Panc1 (cell line): ENCODE data around the gene PXDN. TPM values are rescaled to one million over a fixed set of nuclear protein-coding genes. Genes with fewer than 3 reads are reported as not detected.

ENCODE experiments used
- ATAC-seq: fragments of 200-7000 bp; cut with Tn5 transposase; 2 replicates; pipeline ENCODE4 v1.9.1; 2020; ENCODE audit warnings: mild to moderate bottlenecking, moderate library complexity
- BruUV-seq: library from RNA; stranded (reverse); fragments of 400-500 nt; replicated peaks from 2 replicates; lab custom pipeline; 2021; lab: Mats Ljungman, UMichigan
- CTCF ChIA-PET: fragments of 300-600 bp; sonication (Branson Sonifier 250); formaldehyde crosslinking; loops from one replicate; lab custom pipeline; 2022; ENCODE audit warnings: antibody characterized with exemption; lab: Charles Lee
- POLR2A ChIA-PET: fragments of 300-600 bp; sonication (Branson Sonifier 250); formaldehyde crosslinking; loops from one replicate; lab custom pipeline; 2022; ENCODE audit warnings: antibody characterized with exemption; lab: Charles Lee
- DNase-seq: peaks from one replicate; pipeline ENCODE4 v3.0.0-alpha.2; 2010; ENCODE audit warnings: low read depth, low spot score
- H3K27ac ChIP-seq: 2 replicates; pipeline ENCODE4 v1.5.1; 2011; ENCODE audit warnings: mild to moderate bottlenecking, low read length, inconsistent platforms
- H3K27me3 ChIP-seq: fragments of 200-500 bp; sonication (Bioruptor generic); 2 replicates; pipeline ENCODE4 v1.6.0; 2014; ENCODE audit warnings: low read length, inconsistent platforms; ENCODE audit not compliant: control insufficient read depth, insufficient read depth
- H3K36me3 ChIP-seq: fragments of 200-500 bp; sonication (Bioruptor generic); 2 replicates; pipeline ENCODE4 v1.5.1; 2014; ENCODE audit warnings: inconsistent platforms, mild to moderate bottlenecking, low read length, moderate library complexity; ENCODE audit not compliant: control insufficient read depth, insufficient read depth
- H3K4me1 ChIP-seq: 2 replicates; pipeline ENCODE4 v1.5.1; 2011; ENCODE audit warnings: inconsistent platforms, mild to moderate bottlenecking, low read length, moderate library complexity; ENCODE audit not compliant: control insufficient read depth, insufficient read depth
- H3K4me3 ChIP-seq, 2 experiments: 2 replicates each; pipeline ENCODE4 v1.5.1; 2011 to 2012; ENCODE audit warnings: low read depth in 2 of 2, low read length in 2 of 2, mild to moderate bottlenecking in 2 of 2, inconsistent platforms in 1 of 2, moderate library complexity in 1 of 2
- H3K9me3 ChIP-seq: fragments of 200-500 bp; sonication (Bioruptor generic); 2 replicates; pipeline ENCODE4 v1.5.1; 2014; ENCODE audit warnings: low read depth, mild to moderate bottlenecking, inconsistent platforms, low read length, moderate library complexity; ENCODE audit not compliant: control insufficient read depth, insufficient read depth
- CTCF ChIP-seq: fragments of 450-650 bp; IDR thresholded peaks from 2 replicates; pipeline ENCODE4 v1.5.1; 2017; ENCODE audit warnings: mild to moderate bottlenecking
- POLR2AphosphoS5 ChIP-seq: IDR thresholded peaks from 2 replicates; pipeline ENCODE4 v1.6.1; 2012; ENCODE audit warnings: mild to moderate bottlenecking, low read depth, low read length, moderate library complexity
- REST ChIP-seq, 2 experiments: IDR thresholded peaks; 2 replicates each; pipeline ENCODE4 v1.6.1; 2011 to 2012; ENCODE audit warnings: low read depth in 2 of 2, control low read depth in 1 of 2, low read length in 1 of 2, mild to moderate bottlenecking in 1 of 2, moderate library complexity in 1 of 2; ENCODE audit not compliant: insufficient read depth in 1 of 2
- SIN3A ChIP-seq: IDR thresholded peaks from 2 replicates; pipeline ENCODE4 v1.6.1; 2012; ENCODE audit warnings: low read depth, mild to moderate bottlenecking, low read length, moderate library complexity, borderline replicate concordance; ENCODE audit not compliant: insufficient read depth
- TCF7L2 ChIP-seq: IDR thresholded peaks from 2 replicates; pipeline ENCODE4 v1.6.1; 2011; ENCODE audit warnings: mild to moderate bottlenecking, low read depth, low read length, inconsistent platforms
- in situ Hi-C: cut with HindIII; loops from 2 replicates; pipeline ENCODE4 v1.10.0; 2016; ENCODE audit warnings: low sequenced_read_pairs, low pct_unique_long_range_greater_than_20kb
- intact Hi-C: fragments of 100-400 bp; cut with micrococcal nuclease; formaldehyde crosslinking; loops from one replicate; pipeline ENCODE4 v1.10.0; 2022; ENCODE audit not compliant: unreplicated experiment
- total RNA-seq: library from RNA; stranded (reverse); gene quantifications from one replicate; pipeline ENCODE4 v1.2.1, GENCODE V29; 2021; ENCODE audit not compliant: unreplicated experiment

PXDN gene
- total RNA-seq, 1 experiment from 2014 or later, result 2.5 TPM

GRCh38 chr2:1767939-1768691 lies 23.8 kb upstream of the PXDN start:
- POLR2A ChIA-PET, result no interaction called here
- ATAC-seq (no peak), DNase-seq (no peak)
- Histone ChIP-seq H3K27ac (peak overlapping the region; percentile 82), H3K4me3 (no peak overlapping the region), H3K9me3 (no peaks in the 10 kb centered on the region), H3K4me1 (peaks cover 20% of the 10 kb centered on the region), H3K27me3 (no peaks in the 10 kb centered on the region), H3K36me3 (no peaks in the 10 kb centered on the region)
- BruUV-seq, result no TSS peak
- CTCF ChIA-PET, result interaction anchor here (1.1 kb wide), 1 partner anchor 179 kb away, joined by 3 read pairs; no protein-coding TSS in a partner anchor
- TF ChIP-seq CTCF (no peak), TCF7L2 (no peak), POLR2AphosphoS5 (no peak), SIN3A (no peak), REST (IDR thresholded peaks at IDR 0.05; ENCODE audit: insufficient read depth in 1 of 2, low read depth in 2 of 2, low read length in 1 of 2) (no peak)
- intact Hi-C loops, result loop anchor here (2.0 to 10.0 kb wide), 3 partner anchors 133 to 217 kb away; no protein-coding TSS in a partner anchor
- in situ Hi-C loops, result no loop called here

GRCh38 chr2:1766851-1767811 lies 22.8 kb upstream of the PXDN start:
- DNase-seq (no peak), ATAC-seq (peak; percentile 22)
- CTCF ChIA-PET, result no interaction called here
- H3K4me1 ChIP-seq, result peaks cover 20% of the 10 kb centered on the region
- H3K4me3 ChIP-seq, result no peak overlapping the region
- H3K27ac ChIP-seq, result peak overlapping the region; percentile 77
- no peaks in the 10 kb centered on the region for H3K27me3 ChIP-seq
- no peaks in the 10 kb centered on the region for H3K9me3 ChIP-seq
- intact Hi-C loops (loop anchor here (10.0 kb wide), 1 partner anchor 132 kb away; no protein-coding TSS in a partner anchor), in situ Hi-C loops (no loop called here)
- no peak for TF ChIP-seq SIN3A
- no peak for TF ChIP-seq POLR2AphosphoS5
- TF ChIP-seq CTCF, result no peak
- no peak for TF ChIP-seq REST (IDR thresholded peaks at IDR 0.05; ENCODE audit: insufficient read depth in 1 of 2, low read depth in 2 of 2, low read length in 1 of 2)
- no peak for TF ChIP-seq TCF7L2
- no peaks in the 10 kb centered on the region for H3K36me3 ChIP-seq
- POLR2A ChIA-PET, result no interaction called here
- BruUV-seq, result no TSS peak
